ENCODE data around the gene ABHD16A.

DNA sequence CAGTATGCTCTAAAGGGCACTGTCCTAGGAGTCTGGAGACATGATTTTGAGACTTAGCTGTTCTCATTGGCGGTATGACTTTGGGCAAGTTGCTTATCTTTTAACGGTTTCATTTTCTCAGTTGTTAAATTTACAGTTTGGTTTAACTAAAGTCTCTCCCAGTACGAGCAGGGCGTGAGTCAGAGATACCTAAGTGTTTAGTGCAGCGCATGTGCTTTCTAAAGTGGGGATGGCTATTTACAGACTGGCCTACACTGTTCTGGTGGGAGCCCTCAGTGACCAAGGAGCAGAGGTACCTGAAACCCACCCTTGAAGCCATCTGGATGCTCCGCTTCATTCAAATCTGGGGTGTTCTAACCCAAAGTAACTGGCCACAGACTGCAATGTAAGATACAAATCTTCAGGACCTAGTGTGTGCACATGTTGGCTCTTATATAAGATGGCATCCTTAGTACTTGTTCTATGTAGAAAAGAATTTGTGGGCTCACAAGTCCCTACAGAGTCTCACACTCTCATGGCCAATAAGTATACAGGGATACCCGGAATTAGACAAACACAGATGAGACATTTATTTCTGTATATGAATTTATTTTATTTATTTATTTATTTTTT lies 47.4 kb upstream of the ABHD16A start:
- TF ChIP-seq CTCF (IDR thresholded peaks at IDR 0.05): no peak
- TF ChIP-seq POLR2A (IDR thresholded peaks at IDR 0.05): no peak

Data from Peyer's patch (tissue), 4 donors.